HG02885 (cell line): Measurements from ENCODE around the gene PTRHD1.
"Not testable (repeated sequence)": the region's sequence is repeated elsewhere in the genome, so short reads cannot be mapped to it uniquely, and the experiment has no call there.

Experiments used
- ATAC-seq: cut with Tn5 transposase; IDR thresholded peaks from one replicate; pipeline ENCODE4 v1.9.1; 2021; ENCODE audit warnings: mild to moderate bottlenecking; ENCODE audit not compliant: unreplicated experiment, poor library complexity

The PTRHD1 gene

GRCh38 chr2:24814516-24814915 is 21.3 kb upstream of the PTRHD1 start:
- ATAC-seq: no peak

DNA sequence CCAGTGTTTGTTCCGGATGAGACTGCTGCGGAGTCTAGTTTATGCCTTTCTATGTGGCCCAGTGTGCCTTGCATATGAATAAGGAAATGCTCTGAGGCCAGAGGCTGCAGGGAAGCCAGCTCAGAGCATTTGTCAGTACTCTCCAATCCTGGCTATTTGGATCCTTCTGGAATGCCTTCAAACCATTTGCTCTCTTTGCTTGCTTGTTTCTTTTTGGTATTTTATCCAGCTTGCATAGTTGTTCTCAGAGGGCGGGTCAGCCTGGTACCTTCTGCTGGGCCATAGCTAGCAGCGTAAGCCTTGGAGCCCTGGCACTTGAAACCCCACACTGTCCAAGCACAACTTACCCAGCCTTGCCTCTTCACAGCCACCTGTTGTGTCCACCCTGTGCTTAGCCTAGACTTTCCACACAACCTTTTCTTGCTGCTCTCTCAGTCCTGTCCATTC is 20.5 kb upstream of the PTRHD1 start:
- no peak for ATAC-seq

GRCh38 chr2:24809316-24810007 is 16.3 kb upstream of the PTRHD1 start:
- ATAC-seq: no peak

- no peak for ATAC-seq
These were observed 13.5 kb upstream of the PTRHD1 start for GRCh38 chr2:24806661-24807036.

DNA sequence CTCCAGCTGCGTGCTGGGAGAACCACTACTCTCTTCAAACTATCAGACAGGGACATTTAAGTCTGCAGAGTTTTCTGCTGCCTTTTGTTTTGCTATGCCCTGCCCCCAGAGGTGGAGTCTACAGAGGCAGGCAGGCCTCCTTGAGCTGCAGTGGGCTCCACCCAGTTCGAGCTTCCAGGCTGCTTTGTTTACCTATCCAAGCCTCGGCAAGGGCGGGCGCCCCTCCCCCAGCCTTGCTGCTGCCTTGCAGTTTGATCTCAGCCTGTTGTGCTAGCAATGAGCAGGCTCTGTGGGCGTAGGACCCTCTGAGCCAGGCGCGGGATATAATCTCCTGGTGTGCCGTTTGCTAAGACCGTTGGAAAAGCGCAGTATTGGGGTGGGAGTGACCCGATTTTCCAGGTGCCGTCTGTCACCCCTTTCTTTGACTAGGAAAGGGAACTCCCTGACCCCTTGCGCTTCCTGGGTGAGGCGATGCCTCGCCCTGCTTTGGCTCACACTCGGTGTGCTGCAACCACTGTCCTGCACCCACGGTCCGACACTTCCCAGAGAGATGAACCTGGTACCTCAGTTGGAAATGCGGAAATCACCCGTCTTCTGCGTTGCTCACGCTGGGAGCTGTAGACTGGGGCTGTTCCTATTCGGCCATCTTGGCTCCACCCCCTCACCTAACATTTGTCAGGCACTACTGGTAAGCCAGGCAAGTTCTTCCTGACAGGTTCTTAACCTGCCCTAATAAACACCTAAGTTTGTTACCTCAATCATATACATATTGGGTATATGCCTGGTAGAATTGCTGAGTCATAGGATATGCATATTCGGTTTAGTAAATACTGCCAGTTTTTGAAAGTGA is 12.8 kb upstream of the PTRHD1 start:
- not testable (repeated sequence) for ATAC-seq

- not testable (repeated sequence) for ATAC-seq
These were observed 7.3 kb upstream of the PTRHD1 start for GRCh38 chr2:24800487-24800886.

- no peak for ATAC-seq
These were observed 4.5 kb upstream of the PTRHD1 start for GRCh38 chr2:24797644-24798043.

- ATAC-seq: no peak
These were observed 707 bp upstream of the PTRHD1 start for GRCh38 chr2:24793761-24794435.

- no peak for ATAC-seq
These were observed 683 bp downstream of the PTRHD1 start for GRCh38 chr2:24792542-24792873.

DNA sequence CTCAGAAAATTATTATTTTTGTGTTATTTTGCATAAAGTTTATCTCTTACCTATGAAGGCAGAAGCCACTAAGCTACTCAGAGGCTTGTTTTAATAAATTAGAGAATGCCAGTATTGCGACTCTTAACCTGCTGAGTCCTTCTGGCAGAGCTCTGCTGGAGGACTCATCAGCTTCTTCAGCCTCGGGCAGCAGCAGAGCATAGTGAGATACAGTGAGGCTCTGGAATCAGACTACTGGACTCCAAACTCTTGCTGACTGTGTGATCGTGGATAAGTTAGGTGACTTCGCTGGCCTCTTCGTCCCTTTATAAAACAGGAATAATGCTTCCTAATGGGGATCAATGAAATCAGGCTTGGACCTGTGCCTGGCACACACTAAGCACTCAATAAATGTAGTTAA is 1.7 kb downstream of the PTRHD1 start:
- ATAC-seq: no peak

- ATAC-seq: no peak
These were observed 4.4 kb downstream of the PTRHD1 start for GRCh38 chr2:24788816-24789215.

DNA sequence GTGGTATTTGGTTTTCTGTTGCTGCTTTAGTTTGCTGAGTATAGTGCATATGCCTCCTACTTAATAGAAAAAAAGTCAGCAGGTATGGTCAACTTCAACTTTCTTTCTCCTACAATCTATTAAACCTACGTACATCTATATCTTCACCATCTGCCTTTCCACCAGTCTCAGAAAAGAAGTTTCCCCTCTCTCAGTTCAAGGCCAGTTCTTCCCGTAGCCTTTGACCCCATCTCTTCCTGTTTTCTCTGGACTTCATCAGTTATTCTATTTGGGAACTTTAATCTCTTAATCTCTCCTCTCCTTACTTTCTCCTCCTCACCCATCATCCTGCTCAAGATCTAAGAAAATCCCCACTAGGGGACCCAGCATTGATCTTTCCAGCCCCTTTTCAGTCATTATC is 5.7 kb downstream of the PTRHD1 start:
- ATAC-seq: no peak

GRCh38 chr2:24785671-24786321 is 7.4 kb downstream of the PTRHD1 start:
- peak; percentile 73 for ATAC-seq

DNA sequence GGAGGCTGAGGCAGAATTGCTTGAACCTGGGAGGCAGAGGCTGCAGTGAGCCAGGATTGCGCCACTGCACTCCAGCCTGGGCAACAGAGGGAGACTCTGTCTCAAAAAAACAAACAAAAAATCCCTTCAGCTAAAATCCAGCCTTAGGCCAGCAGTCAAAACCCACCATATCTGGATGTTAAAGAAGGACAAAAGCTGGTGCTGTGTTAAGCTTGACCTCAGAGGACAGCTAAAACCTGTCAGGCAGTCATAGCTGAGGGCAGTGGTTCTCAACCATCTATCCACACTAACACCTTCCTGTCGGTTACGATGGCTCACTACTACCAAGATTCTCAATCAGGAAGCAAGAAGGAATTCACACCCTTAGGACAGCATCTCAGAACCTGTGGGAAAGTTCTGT is 9.6 kb downstream of the PTRHD1 start:
- ATAC-seq: no peak

DNA sequence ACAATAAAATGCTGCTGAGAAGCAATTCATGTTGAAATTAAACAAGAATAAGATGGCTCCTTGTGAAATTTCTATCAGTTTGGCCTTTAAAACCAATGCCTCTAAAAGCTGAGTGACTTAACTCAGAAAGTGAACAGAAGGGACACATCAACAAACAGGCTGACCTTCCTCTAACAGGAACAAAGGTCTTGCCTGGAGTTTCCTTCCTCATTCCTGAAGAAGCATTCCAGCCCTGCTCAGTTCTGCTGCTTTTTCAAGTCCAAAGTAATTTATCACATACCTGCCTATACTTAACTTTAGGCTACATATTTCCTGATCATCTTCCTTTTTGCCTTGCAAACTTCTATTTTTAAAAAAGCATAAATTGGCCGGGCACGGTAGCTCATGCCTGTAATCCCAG is 14.1 kb downstream of the PTRHD1 start:
- ATAC-seq: no peak

GRCh38 chr2:24774373-24774772 is 18.8 kb downstream of the PTRHD1 start:
- ATAC-seq: no peak

DNA sequence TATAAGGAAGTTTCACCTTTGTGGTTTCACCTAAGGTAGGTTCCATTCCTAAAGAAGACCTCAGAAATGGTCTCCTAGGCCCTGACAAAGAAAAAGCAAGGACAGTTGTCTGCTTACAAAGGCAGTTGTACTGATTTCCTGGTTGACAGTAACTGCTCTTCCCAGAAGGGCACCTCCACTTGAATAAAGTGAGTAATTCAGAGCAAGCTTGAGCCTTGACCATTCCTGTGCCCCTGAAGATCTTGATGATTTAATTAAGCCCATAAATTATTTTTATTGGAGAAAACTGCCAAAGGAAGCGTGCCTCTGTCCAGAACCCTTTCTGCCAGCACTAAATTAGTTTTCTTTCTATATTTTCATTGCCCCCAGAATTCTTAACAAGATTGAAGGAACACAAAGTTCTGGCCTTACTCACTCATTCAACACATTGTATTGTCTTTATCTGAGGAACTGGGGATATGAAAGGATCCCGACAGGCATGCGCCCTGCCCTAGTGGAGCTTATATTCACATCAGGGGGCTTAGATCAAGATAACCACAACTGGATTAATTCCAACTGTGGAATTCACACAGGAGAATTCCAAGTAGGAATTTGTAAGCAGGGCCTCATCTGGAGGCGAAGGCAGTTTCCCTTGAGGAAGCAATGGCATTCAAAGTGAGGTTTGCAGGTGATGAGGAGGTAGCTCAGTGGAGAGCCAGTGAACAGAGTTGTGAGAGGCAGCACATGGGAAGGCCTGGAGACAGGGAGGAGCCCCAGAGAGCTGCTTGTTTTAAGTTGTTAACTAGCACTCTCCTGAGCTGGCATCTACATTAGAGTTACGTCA is 21.2 kb downstream of the PTRHD1 start:
- ATAC-seq: no peak

GRCh38 chr2:24771061-24771460 is 22.1 kb downstream of the PTRHD1 start:
- no peak for ATAC-seq

- ATAC-seq: no peak
These were observed 24.6 kb downstream of the PTRHD1 start for GRCh38 chr2:24768601-24769000.

- ATAC-seq: no peak
These were observed 25.2 kb downstream of the PTRHD1 start for GRCh38 chr2:24768013-24768412.
